Esophagus (tissue), 2 donors: ENCODE results near the gene PRR11. TPM values are rescaled to one million over a fixed set of nuclear protein-coding genes. Genes with fewer than 3 reads are reported as not detected.
A peak's percentile ranks its signal among the peaks of the same experiment; 100 is the strongest.

Source experiments
- H3K27ac ChIP-seq, 2 donors: one replicate each; pipeline ENCODE4 v1.5.1; 2013; ENCODE audit warnings: low read depth in 2 of 2, mild to moderate bottlenecking in 2 of 2, inconsistent platforms in 1 of 2, low read length in 1 of 2, moderate library complexity in 1 of 2
- H3K27me3 ChIP-seq, 2 donors: one replicate each; pipeline ENCODE4 v1.6.1; 2013; ENCODE audit warnings: low read length in 2 of 2, control low read depth in 1 of 2, mild to moderate bottlenecking in 1 of 2; ENCODE audit not compliant: insufficient read depth in 2 of 2, control insufficient read depth in 1 of 2
- H3K36me3 ChIP-seq, 2 donors: one replicate each; pipeline ENCODE4 v1.6.1; 2013; ENCODE audit warnings: low read length in 1 of 2; ENCODE audit not compliant: control insufficient read depth in 2 of 2, insufficient read depth in 2 of 2
- H3K4me1 ChIP-seq, 2 donors: one replicate each; pipeline ENCODE4 v1.6.1; 2013; ENCODE audit warnings: low read length in 1 of 2; ENCODE audit not compliant: control insufficient read depth in 2 of 2, insufficient read depth in 2 of 2
- H3K4me3 ChIP-seq, 2 donors: one replicate each; pipeline ENCODE4 v1.5.1; 2013; ENCODE audit warnings: low read length in 2 of 2, mild to moderate bottlenecking in 2 of 2, low read depth in 1 of 2, moderate library complexity in 1 of 2
- H3K9me3 ChIP-seq, 2 donors: one replicate each; pipeline ENCODE4 v1.6.1; 2013; ENCODE audit warnings: mild to moderate bottlenecking in 2 of 2, low read depth in 1 of 2, low read length in 1 of 2, moderate library complexity in 1 of 2; ENCODE audit not compliant: control insufficient read depth in 2 of 2, insufficient read depth in 1 of 2
- WGBS, 2 donors: extraction: QIAGEN DNeasy Blood & Tissue Kit; methylation state at CpG; one replicate each; pipeline ENCODE4 v1.1.7; 2013; 5-methylcytosine and 5-hydroxymethylcytosine counted together
- polyA plus RNA-seq, 2 donors: library from polyadenylated mRNA; stranded (reverse); fragments of 200-250 nt; gene quantifications; one replicate each; pipeline ENCODE4 v1.2.3, GENCODE V29; 2013
- donor health status: healthy with polysubstance abuse.
- donor health status: Bipolar disorder and iron deficiency.

Gene PRR11
- 1 to 10 TPM; 2.7 to 4.4 TPM for polyA plus RNA-seq

DNA sequence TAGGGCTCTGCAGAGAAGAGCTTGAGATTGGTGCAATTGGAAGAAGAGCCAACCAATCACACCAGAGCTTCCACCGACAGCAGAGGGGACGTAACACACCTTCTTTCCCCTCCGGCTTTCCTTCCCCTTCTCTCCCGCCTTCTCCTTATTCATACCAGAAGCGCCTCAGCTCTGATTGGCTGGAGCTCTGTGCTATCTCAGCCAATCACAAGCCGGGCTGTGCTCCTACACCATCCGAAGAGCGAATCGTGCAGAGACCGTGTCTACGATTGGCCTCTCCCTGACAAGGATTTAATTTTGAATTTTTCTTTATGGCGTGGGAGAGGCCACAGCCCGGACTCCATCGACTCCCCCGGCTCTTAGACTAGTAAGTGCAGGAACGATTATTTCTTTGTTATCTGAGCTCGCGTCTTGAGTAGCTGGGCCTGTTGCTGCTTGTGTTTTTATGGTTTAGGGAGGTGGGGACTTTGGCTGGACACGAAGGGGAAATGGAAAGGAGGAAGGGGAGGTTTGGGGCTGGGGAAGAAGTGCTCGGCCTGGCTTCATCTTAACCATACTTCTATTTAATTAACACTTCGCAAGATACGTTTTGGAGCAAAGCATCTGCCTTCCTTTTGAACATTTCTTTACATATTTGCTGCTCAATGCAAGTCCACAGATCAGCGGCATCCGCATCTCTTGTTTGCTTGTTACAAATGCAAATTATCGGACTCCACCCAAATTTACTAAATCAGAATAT is at the start of gene PRR11:
Gene PRR11, plus strand, starts transcription at position 308 of the 739 bp plus-strand sequence. CDS start 14,007 bp downstream, outside the sequence.
- Histone ChIP-seq H3K27ac (peak within 1 kb of the TSS; percentile 79 to 94), H3K36me3 (no peaks in the 10 kb centered on the region), H3K4me1 (no peaks in the 10 kb centered on the region), H3K9me3 (no peaks in the 10 kb centered on the region), H3K27me3 (no peaks in the 10 kb centered on the region), H3K4me3 (peak within 1 kb of the TSS; percentile 62 to 78)
- WGBS, 2 donors = 1% methylated on average over 25 of the region's 25 CpGs

DNA sequence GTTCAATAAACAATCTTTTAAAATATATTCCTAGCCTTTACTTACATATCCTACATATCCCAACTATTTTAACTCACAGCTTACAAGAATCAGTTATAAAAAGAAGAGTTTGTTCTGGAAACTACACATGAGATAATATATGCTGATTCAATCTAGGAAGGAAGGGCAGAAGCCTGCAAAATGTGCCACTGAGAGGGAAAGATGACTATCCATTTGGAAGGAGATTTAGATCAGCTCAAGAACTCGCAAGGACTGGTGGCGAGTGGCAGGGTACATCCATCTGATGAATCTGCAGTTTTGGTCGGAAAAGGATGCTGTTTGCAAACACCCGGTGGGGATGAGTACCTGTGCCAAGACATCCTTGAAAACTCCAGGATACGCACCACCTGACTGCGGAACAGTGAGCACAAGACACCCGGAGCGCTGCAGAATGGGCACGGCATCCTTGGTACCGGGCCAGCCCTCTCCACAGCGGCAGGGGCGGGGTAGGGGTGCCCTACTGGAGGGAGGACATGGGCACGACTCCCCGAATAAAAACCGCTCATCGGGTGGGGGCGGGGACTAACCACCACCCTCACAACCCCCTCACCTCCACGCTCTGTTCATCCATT is 49.6 kb upstream of the PRR11 start:
- no peaks in the 10 kb centered on the region for H3K4me1 ChIP-seq
- peak overlapping the region; percentile 81 to 88 for H3K4me3 ChIP-seq
- WGBS, 2 donors = 0% methylated on average over 18 of the region's 18 CpGs
- H3K36me3 ChIP-seq = no peaks in the 10 kb centered on the region
- no peaks in the 10 kb centered on the region for H3K9me3 ChIP-seq
- peak overlapping the region; percentile 89 to 90 for H3K27ac ChIP-seq
- H3K27me3 ChIP-seq = no peaks in the 10 kb centered on the region

DNA sequence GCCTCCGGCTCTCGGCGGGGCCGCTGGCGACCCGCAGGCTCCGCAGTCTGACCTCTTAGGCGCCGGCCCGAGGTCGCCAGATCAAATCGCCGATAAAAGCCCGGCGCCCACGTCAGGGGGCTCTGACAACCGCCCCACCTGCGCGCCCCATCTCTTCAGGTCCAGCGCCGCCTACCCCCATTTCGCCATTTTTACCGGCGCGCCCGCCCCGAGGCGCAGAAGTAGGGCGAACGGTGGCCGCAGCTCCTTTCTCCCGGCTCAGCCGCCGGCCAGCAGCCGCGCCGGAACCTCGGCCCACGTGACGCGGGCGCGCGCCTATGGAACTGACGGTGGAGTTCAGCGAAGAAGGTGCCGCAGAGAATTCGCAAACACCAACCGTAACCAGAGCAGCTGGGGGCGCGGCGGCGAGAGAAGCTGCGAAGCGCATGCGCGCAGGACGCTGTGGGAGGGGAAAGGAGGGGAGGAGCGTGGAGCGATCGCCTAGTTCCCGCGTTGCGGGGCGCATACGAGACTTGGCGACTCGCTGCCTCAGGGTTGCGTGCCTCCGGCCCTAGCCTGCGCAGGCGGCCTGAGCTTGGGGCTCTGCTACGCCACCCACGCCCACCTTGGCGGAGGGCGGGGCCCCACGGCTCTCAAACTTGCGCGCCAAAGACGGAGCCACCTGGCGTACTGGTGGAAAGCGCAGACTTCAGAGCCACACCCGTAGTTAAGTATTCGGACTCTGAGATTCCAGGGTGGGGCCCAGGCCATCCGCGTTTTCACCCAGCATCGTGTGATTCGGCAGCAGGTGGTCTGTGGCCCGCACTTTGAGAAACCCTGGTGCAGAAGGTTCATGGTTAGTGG is 48.9 kb upstream of the PRR11 start, which contains the start of gene TRIM37:
Gene TRIM37, minus strand, starts transcription at position 418 of the 843 bp plus-strand sequence. CDS start 419 bp downstream, outside the sequence.
- 0 to 1% methylated on average over 88 to 89 of the region's 89 CpGs for WGBS, 2 donors
- Histone ChIP-seq H3K27ac (peak within 1 kb of the TSS; percentile 89 to 90), H3K4me1 (no peaks in the 10 kb centered on the region), H3K9me3 (no peaks in the 10 kb centered on the region), H3K36me3 (no peaks in the 10 kb centered on the region), H3K4me3 (peak within 1 kb of the TSS; percentile 81 to 88), H3K27me3 (no peaks in the 10 kb centered on the region)

DNA sequence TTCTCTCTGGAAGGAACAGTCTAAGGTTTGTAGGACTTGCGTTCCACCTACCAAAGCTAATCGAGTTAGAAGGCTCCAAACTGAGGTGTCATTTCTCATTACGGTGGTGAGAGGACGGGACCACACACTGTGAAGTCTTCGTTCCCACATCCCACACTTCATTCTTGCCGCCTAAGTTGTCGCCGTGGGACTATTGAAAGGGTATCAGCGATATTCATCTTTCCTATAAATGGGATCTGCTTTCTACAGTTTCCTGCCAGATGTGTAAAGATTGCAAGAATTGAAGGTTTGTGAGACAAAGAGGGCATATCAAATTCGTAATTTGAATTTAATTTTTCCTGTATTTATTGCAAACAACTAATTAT is 48.3 kb upstream of the PRR11 start:
- WGBS, 2 donors = 1 to 2% methylated on average over 10 of the region's 10 CpGs
- Histone ChIP-seq H3K9me3 (no peaks in the 10 kb centered on the region), H3K4me3 (peak overlapping the region; percentile 81 to 88), H3K27me3 (no peaks in the 10 kb centered on the region), H3K36me3 (no peaks in the 10 kb centered on the region), H3K4me1 (no peaks in the 10 kb centered on the region), H3K27ac (peak overlapping the region; percentile 89 to 90)

DNA sequence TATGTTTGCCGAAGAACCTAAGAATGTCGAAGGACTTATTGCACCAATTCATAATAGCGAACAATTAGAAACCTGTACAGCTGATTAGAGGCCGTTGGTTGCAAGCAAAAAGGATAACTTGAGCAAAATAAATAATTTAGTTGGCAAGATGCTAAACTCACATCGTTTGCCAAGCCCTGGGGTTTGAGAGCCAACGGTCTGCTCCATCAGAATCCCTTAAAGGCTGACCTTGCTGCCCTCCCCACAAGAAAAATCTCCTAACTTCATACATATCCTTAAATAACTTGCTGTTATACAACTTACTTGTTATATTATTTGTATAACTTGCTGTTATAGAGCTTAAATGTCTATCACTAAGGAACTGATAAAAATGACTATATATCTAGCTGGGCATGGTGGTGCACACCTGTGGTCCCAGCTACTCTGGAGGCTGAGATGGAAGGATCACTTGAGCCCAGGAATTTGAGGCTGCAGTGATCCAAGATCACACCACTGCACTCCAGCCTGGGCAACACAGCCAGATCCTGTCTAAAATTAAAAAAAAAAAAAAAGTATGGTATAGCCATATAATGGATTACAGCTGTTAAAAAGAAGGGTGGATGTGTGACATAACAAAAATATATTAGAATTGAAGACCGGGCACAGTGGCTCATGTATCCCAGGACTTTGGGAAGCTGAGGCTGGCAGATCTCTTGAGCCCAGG is 47.0 kb upstream of the PRR11 start:
- Histone ChIP-seq H3K4me3 (no peak overlapping the region), H3K27ac (no peak overlapping the region), H3K4me1 (no peaks in the 10 kb centered on the region), H3K9me3 (no peaks in the 10 kb centered on the region), H3K27me3 (no peaks in the 10 kb centered on the region), H3K36me3 (no peaks in the 10 kb centered on the region)
- WGBS, 2 donors = 79 to 80% methylated on average over 7 of the region's 7 CpGs

DNA sequence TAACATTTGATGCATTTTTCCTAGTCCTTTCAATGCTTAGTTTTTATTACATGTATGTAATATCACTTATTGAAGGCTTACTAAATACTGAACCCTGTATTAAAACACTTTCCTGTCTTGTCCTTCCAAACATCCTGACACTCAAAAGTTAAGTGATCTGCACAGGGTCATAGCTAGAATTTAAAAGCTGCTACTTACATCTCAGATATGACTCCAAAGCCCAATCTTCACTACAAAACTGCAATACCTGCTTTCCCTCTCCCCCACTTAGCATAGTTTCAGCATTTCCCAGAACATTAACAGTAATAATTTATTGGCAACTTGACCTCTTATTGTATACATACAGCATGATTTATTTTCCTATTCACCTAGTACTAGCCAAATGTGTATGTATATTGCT is 44.6 kb upstream of the PRR11 start:
- H3K4me1 ChIP-seq = no peaks in the 10 kb centered on the region
- H3K4me3 ChIP-seq = no peak overlapping the region
- no peaks in the 10 kb centered on the region for H3K9me3 ChIP-seq
- H3K27me3 ChIP-seq = no peaks in the 10 kb centered on the region
- no peak overlapping the region for H3K27ac ChIP-seq
- H3K36me3 ChIP-seq = no peaks in the 10 kb centered on the region

DNA sequence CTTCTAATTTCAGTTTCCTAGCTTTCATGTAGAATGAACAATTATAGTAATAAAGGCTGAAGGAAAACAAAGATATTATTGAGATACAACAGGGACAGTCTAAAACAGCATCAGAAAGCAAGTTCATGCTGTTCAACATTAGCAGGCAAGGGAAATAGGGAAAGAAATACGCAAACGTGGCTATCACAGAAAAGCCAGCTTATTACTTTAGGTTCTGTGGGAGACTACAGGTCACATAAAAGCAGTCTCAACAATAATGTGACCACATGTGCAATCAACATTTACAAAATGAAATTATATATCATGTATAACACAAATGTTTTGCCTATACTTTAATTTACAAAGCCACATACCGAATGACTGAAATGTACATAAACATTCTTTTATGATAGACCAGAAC is 44.0 kb upstream of the PRR11 start:
- WGBS, 2 donors = 83 to 84% methylated on average over 3 of the region's 3 CpGs
- Histone ChIP-seq H3K27me3 (no peaks in the 10 kb centered on the region), H3K4me3 (no peak overlapping the region), H3K4me1 (no peaks in the 10 kb centered on the region), H3K9me3 (no peaks in the 10 kb centered on the region), H3K27ac (no peak overlapping the region), H3K36me3 (no peaks in the 10 kb centered on the region)

DNA sequence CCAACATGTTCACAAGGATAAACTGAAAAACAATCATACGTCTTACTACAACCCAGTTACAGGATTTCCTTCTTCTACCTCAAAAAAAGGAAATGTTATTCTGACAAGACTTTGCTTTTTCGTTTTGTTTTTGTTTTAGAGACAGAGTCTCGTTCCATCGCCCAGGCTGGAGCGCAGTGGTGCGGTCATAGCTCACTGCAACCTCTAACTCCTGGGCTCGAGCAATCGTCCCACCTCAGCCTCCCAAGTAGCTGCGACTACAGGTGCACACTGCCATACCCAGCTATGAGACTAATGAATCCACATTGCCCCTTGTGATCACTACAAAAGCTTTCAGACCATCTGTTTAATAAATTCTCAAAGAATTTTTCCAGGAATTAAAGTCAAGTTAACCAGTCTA is 40.1 kb upstream of the PRR11 start:
- Histone ChIP-seq H3K27ac (no peak overlapping the region), H3K27me3 (no peaks in the 10 kb centered on the region), H3K4me1 (no peaks in the 10 kb centered on the region), H3K9me3 (no peaks in the 10 kb centered on the region), H3K36me3 (no peaks in the 10 kb centered on the region), H3K4me3 (no peak overlapping the region)
- WGBS, 2 donors = 91 to 94% methylated on average over 9 of the region's 9 CpGs

DNA sequence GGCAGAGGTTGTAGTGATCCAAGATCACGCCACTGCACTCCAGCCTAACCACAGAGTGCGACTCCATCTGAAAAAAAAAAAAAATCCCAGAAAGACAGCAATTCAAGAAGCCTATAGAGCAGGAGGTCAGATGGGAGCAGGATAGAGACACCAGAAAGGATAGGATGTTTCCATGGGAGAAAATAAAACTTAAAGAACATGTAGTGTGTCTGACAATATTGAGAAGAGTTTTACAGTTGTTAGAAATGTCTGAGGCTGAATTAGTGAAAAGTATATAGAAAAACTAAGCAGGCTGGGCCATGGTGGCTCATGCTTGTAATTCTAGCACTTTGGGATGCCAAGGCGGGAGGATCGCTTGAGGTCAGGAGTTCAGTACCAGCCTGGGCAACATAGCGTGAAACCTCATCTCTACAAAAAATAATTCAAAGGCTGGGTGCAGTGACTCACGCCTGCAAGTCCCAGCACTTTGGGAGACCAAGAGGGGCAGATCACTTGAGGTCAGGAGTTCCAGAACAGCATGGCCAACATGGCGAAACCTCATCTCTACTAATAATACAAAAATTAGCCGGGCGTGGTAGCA is 33.6 kb upstream of the PRR11 start:
- no peaks in the 10 kb centered on the region for H3K9me3 ChIP-seq
- no peaks in the 10 kb centered on the region for H3K4me1 ChIP-seq
- H3K27ac ChIP-seq = no peak overlapping the region
- 90 to 96% methylated on average over 9 of the region's 9 CpGs for whole genome bisulfite sequencing, 2 donors
- H3K4me3 ChIP-seq = no peak overlapping the region
- H3K27me3 ChIP-seq = no peaks in the 10 kb centered on the region
- no peaks in the 10 kb centered on the region for H3K36me3 ChIP-seq
